Breast epithelium (tissue), 4 donors: ENCODE results near the gene CD47. TPM values are rescaled to one million over a fixed set of nuclear protein-coding genes. Genes with fewer than 3 reads are reported as not detected.

ENCODE experiments used
- DNase-seq, 2 donors: peaks; one replicate each; pipeline ENCODE4 v3.0.0-alpha.2; 2019; ENCODE audit warnings: low spot score in 2 of 2
- H3K27ac ChIP-seq, 2 donors: fragments of 200-600 bp; sonication (generic) in 1 of 2; one replicate each; pipeline ENCODE4 v1.5.1; 2016 to 2019; ENCODE audit warnings: mild to moderate bottlenecking in 1 of 2
- H3K27me3 ChIP-seq, 2 donors: fragments of 200-600 bp; sonication (generic) in 1 of 2; one replicate each; pipeline versions ENCODE4 v1.5.1 to v1.6.0; 2017 to 2019; ENCODE audit warnings: control low read depth in 1 of 2, mild to moderate bottlenecking in 1 of 2
- H3K36me3 ChIP-seq: fragments of 200-600 bp; one replicate; pipeline ENCODE4 v1.5.1; 2019
- H3K4me1 ChIP-seq, 2 donors: fragments of 200-600 bp; sonication (generic); one replicate each; pipeline ENCODE4 v1.5.1; 2016 to 2019; ENCODE audit warnings: control low read depth in 1 of 2
- H3K4me3 ChIP-seq, 3 donors: fragments of 200-600 bp; sonication (generic); 1 replicate in 2 of 3; 2 replicates in 1 of 3; pipeline ENCODE4 v1.5.1; 2016 to 2019; ENCODE audit warnings: mild to moderate bottlenecking in 3 of 3, moderate library complexity in 2 of 3
- H3K9me3 ChIP-seq, 2 donors: fragments of 200-600 bp; sonication (generic) in 1 of 2; one replicate each; pipeline ENCODE4 v1.5.1; 2016 to 2019; ENCODE audit warnings: control low read depth in 1 of 2
- POLR2A ChIP-seq: fragments of 450-650 bp; IDR thresholded peaks from one replicate; pipeline ENCODE4 v1.6.1; 2016; ENCODE audit warnings: antibody characterized with exemption, mild to moderate bottlenecking, moderate library complexity
- POLR2AphosphoS5 ChIP-seq, 3 donors: sonication (generic); formaldehyde crosslinking; IDR thresholded peaks; one replicate each; pipeline ENCODE4 v1.6.1; 2017; ENCODE audit warnings: antibody characterized with exemption in 3 of 3
- intact Hi-C: fragments of 100-400 bp; cut with DNase I; formaldehyde crosslinking; loops from one replicate; pipeline ENCODE4 v1.15.1; 2023; ENCODE audit warnings: low total_unique reads
- total RNA-seq, 3 donors: library from RNA; depleted of rRNA; stranded (reverse); fragments of >200 nt; gene quantifications; one replicate each; pipeline ENCODE4 v1.1.0, GENCODE V29; 2016
- TF ChIP-seq, protein P1 (sequence below), 3 donors: fragments of 450-650 bp; IDR thresholded peaks; one replicate each; pipeline ENCODE4 v1.5.1; 2016 to 2017; ENCODE audit warnings: antibody characterized with exemption in 3 of 3, mild to moderate bottlenecking in 3 of 3, moderate library complexity in 3 of 3

The CD47 gene
- total RNA-seq, 3 donors from 2014 or later: 52.8 to 126 (median 85.5) TPM

DNA sequence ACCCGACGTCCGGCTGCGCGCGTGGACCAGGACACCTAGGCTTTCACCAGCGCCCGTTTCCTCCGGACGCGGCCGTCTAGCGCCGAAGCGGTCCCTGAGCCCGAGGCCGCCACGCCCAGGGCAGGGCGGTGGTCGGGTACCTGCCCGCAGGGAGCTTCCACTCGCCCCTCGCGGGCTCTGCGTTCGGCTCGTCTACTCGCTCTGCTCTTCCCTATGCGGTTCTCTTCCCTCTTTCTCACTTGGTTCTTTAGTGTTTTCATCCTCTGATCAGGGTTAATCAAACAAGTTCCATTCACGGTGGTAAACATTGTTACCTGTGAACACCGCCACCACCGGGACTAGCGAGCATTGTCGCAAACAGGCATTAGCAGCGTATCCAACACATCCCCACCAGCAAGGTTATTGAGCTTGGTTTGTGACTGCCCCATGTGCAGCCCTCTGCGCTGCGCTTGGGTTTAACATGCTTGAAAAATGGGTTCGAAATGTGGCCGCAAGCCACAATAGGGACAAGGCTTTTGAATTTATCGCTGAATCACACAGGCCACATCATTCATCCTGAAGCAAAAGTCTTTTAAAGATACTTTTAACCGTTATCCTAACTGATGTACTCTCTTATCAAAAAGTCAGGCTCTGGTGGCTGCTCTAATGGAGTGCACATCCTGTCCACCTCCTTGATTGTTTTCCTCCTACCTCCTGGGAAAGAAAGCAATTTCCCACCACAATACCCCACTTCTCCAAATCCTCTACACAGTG, 843 bp upstream of the CD47 start:
- DNase-seq: no peak
- TF ChIP-seq POLR2AphosphoS5 (IDR thresholded peaks at IDR 0.05) (peak in 1 of 3 donors; percentile 2), POLR2A (no peak)
- TF ChIP-seq, protein P1, sequence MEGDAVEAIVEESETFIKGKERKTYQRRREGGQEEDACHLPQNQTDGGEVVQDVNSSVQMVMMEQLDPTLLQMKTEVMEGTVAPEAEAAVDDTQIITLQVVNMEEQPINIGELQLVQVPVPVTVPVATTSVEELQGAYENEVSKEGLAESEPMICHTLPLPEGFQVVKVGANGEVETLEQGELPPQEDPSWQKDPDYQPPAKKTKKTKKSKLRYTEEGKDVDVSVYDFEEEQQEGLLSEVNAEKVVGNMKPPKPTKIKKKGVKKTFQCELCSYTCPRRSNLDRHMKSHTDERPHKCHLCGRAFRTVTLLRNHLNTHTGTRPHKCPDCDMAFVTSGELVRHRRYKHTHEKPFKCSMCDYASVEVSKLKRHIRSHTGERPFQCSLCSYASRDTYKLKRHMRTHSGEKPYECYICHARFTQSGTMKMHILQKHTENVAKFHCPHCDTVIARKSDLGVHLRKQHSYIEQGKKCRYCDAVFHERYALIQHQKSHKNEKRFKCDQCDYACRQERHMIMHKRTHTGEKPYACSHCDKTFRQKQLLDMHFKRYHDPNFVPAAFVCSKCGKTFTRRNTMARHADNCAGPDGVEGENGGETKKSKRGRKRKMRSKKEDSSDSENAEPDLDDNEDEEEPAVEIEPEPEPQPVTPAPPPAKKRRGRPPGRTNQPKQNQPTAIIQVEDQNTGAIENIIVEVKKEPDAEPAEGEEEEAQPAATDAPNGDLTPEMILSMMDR (IDR thresholded peaks at IDR 0.05): peak in 1 of 3 donors; percentile 14
- H3K27ac ChIP-seq: peak overlapping the region; percentile 92 to 96

DNA sequence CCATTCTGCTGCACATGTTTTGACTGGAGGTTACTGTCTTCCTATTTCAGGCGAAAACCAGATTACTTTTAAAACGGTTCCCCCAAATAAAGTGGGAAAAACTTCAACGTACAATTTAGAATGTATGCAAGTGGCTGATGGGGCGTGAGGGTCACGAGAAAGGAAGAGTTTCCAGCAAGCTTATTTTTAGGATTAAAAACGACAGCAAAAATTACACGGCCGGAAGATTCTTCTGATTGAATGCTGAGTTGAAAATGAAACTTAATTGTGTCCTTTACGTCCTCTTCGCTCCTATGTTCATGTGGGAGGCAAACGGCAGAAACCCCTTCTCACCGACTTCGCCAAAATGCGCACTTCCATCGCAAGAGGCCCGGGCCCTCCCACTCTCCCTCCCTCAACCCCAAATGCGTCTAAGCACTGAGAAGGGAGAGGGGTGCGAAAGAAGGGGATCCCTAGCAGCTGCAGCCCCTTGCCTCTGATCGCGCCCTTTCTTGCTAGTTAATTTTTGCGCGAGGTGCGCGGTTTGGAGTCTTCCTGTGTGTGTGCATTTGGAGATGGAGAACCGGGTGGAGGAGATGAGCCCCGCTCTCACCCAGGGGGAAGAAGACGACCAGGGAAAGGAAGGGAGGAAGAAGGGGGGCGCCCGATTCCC, 656 bp downstream of the CD47 start:
- intact Hi-C loops: loop anchor here (2.0 kb wide), 1 partner anchor 133 kb away; the partner anchor contains the start of gene IFT57
- TF ChIP-seq, protein P1 (IDR thresholded peaks at IDR 0.05): no peak
- TF ChIP-seq POLR2A (no peak), POLR2AphosphoS5 (IDR thresholded peaks at IDR 0.05) (peak in 2 of 3 donors; percentile 11 to 26)
- Histone ChIP-seq H3K9me3 (no peaks in the 10 kb centered on the region), H3K4me1 (peaks cover 0 to 4% of the 10 kb centered on the region in 2 donors), H3K27ac (peak overlapping the region; percentile 92 to 96), H3K36me3 (no peaks in the 10 kb centered on the region), H3K27me3 (no peaks in the 10 kb centered on the region), H3K4me3 (peak overlapping the region; percentile 80 to 97 (median 96))
- no peak for DNase-seq

More for the DNA sequence above, 843 bp upstream of the CD47 start:
- Histone ChIP-seq H3K4me3 (peak overlapping the region; percentile 80 to 97 (median 96)), H3K27me3 (no peaks in the 10 kb centered on the region), H3K36me3 (no peaks in the 10 kb centered on the region), H3K9me3 (no peaks in the 10 kb centered on the region), H3K4me1 (peaks cover 0 to 4% of the 10 kb centered on the region in 2 donors)
- intact Hi-C loops: loop anchor here (2.0 kb wide), 1 partner anchor 131 kb away; the partner anchor contains the start of gene IFT57

DNA sequence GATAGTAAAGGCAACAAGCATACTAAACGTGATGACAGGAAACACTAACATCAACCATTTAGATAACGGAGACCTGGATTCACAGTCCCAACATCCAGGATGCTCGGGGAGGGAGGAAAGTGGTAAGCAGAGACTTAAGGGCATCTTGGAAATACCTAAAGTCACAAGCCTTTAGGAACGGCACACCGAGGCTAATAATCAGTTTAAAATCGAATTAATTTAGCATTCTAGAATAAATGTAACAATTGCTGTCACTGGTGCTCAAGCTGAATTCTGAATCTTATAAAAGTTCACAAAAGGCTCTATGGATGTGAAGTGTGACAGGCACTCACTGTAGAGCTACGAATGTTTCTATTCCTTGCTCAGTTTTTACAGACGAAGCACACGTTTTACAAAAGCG, 1.3 kb downstream of the CD47 start:
- H3K9me3 ChIP-seq: no peaks in the 10 kb centered on the region
- H3K27me3 ChIP-seq: no peaks in the 10 kb centered on the region
- TF ChIP-seq POLR2A (no peak), POLR2AphosphoS5 (IDR thresholded peaks at IDR 0.05) (no peak)
- TF ChIP-seq, protein P1 (IDR thresholded peaks at IDR 0.05): no peak
- no peaks in the 10 kb centered on the region for H3K36me3 ChIP-seq
- peak overlapping the region; percentile 92 to 96 for H3K27ac ChIP-seq
- no peak for DNase-seq
- peaks cover 0 to 4% of the 10 kb centered on the region in 2 donors for H3K4me1 ChIP-seq
- intact Hi-C loops: no loop called here
- peak overlapping the region; percentile 80 to 97 (median 96) for H3K4me3 ChIP-seq

DNA sequence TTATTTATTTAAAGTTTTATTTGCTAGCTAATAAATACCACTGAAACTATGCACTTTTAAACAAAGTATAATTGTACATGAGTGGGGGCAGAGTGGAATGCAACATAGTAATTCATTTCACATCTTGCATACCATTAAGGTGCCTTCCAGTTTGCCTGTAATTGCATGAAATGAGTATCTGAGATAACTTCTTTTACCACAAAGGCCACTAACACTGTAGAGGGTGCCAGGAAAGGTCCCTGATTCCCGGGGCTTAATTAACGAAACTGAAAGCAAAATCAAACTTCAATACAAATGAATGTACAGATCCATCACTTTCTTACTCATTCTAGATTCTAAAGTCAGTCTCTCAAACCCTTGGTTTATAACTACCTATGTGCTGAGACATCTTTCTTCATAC, 2.1 kb downstream of the CD47 start:
- no peaks in the 10 kb centered on the region for H3K36me3 ChIP-seq
- no peak for DNase-seq
- no peaks in the 10 kb centered on the region for H3K9me3 ChIP-seq
- peak overlapping the region in 1 of 2 donors; percentile 27 for H3K27ac ChIP-seq
- intact Hi-C loops: no loop called here
- peak overlapping the region; percentile 80 to 97 (median 96) for H3K4me3 ChIP-seq
- H3K27me3 ChIP-seq: no peaks in the 10 kb centered on the region
- TF ChIP-seq POLR2A: no peak
- no peak for TF ChIP-seq POLR2AphosphoS5 (IDR thresholded peaks at IDR 0.05)
- TF ChIP-seq, protein P1 (IDR thresholded peaks at IDR 0.05): no peak
- H3K4me1 ChIP-seq: peaks cover 0 to 4% of the 10 kb centered on the region in 2 donors

- Histone ChIP-seq H3K27me3 (no peaks in the 10 kb centered on the region), H3K36me3 (no peaks in the 10 kb centered on the region), H3K9me3 (no peaks in the 10 kb centered on the region), H3K27ac (peak overlapping the region in 1 of 2 donors; percentile 31), H3K4me3 (peak overlapping the region; percentile 32 to 97 (median 80)), H3K4me1 (peaks cover 0 to 4% of the 10 kb centered on the region in 2 donors)
- intact Hi-C loops: no loop called here
- DNase-seq: no peak
- TF ChIP-seq POLR2A: no peak
- no peak for TF ChIP-seq POLR2AphosphoS5 (IDR thresholded peaks at IDR 0.05)
- TF ChIP-seq, protein P1 (IDR thresholded peaks at IDR 0.05): no peak
These were observed 2.7 kb downstream of the CD47 start for GRCh38 chr3:108088146-108088545.
